DLD1 (cell line): ENCODE results near the gene OR6C70.
"Not testable (repeated sequence)": the region's sequence is repeated elsewhere in the genome, so short reads cannot be mapped to it uniquely, and the experiment has no call there.

Source experiments
- in situ Hi-C: cut with HindIII; loops from 2 replicates; pipeline ENCODE4 v1.10.0; 2017; ENCODE audit warnings: low sequenced_read_pairs

The OR6C70 gene

GRCh38 chr12:55470088-55470829, at the start of gene OR6C70:
OR6C70 (minus strand) TSS chr12:55470138; CDS start chr12:55470138, 0 bp downstream.
- in situ Hi-C loops: no loop called here

- in situ Hi-C loops: no loop called here
Observed at GRCh38 chr12:55516391-55516790, 46.5 kb upstream of the OR6C70 start.

GRCh38 chr12:55515696-55516095, 45.8 kb upstream of the OR6C70 start:
- in situ Hi-C loops: no loop called here

- in situ Hi-C loops: no loop called here
Observed at GRCh38 chr12:55501601-55502000, 31.7 kb upstream of the OR6C70 start.

GRCh38 chr12:55499810-55500252, 29.9 kb upstream of the OR6C70 start:
- in situ Hi-C loops: no loop called here

GRCh38 chr12:55499231-55499630, 29.3 kb upstream of the OR6C70 start:
- in situ Hi-C loops: no loop called here

GRCh38 chr12:55495490-55495889, 25.6 kb upstream of the OR6C70 start:
- in situ Hi-C loops: no loop called here

- in situ Hi-C loops: no loop called here
Observed at GRCh38 chr12:55492078-55492477, 22.1 kb upstream of the OR6C70 start, which contains the start of gene OR6C68. OR6C68 (plus strand) TSS chr12:55492378; CDS start chr12:55492378, 0 bp downstream.

- in situ Hi-C loops: not testable (repeated sequence)
Observed at GRCh38 chr12:55484284-55484683, 14.3 kb upstream of the OR6C70 start.

- in situ Hi-C loops: not testable (repeated sequence)
Observed at GRCh38 chr12:55479136-55479535, 9.2 kb upstream of the OR6C70 start.

- in situ Hi-C loops: no loop called here
Observed at GRCh38 chr12:55472264-55472663, 2.3 kb upstream of the OR6C70 start.

GRCh38 chr12:55469291-55469690, 647 bp downstream of the OR6C70 start:
- in situ Hi-C loops: no loop called here

GRCh38 chr12:55467836-55468235, 2.1 kb downstream of the OR6C70 start:
- in situ Hi-C loops: no loop called here

- in situ Hi-C loops: not testable (repeated sequence)
Observed at GRCh38 chr12:55464926-55465325, 5.0 kb downstream of the OR6C70 start.

GRCh38 chr12:55448825-55449224, 21.1 kb downstream of the OR6C70 start:
- in situ Hi-C loops: no loop called here

- in situ Hi-C loops: no loop called here
Observed at GRCh38 chr12:55446326-55446725, 23.6 kb downstream of the OR6C70 start.

- in situ Hi-C loops: no loop called here
Observed at GRCh38 chr12:55445357-55445756, 24.6 kb downstream of the OR6C70 start.

- in situ Hi-C loops: no loop called here
Observed at GRCh38 chr12:55443776-55444175, 26.2 kb downstream of the OR6C70 start, which contains the start of gene OR6C2. OR6C2 (plus strand) TSS chr12:55444076; CDS start chr12:55452214, 8,138 bp downstream.

- in situ Hi-C loops: not testable (repeated sequence)
Observed at GRCh38 chr12:55441233-55441632, 28.7 kb downstream of the OR6C70 start.

- in situ Hi-C loops: no loop called here
Observed at GRCh38 chr12:55428331-55429243, 41.4 kb downstream of the OR6C70 start.

GRCh38 chr12:55425954-55426353, 44.0 kb downstream of the OR6C70 start, which contains the start of gene OR6C76:
OR6C76 (plus strand) TSS chr12:55426254; CDS start chr12:55426254, 0 bp downstream.
- in situ Hi-C loops: no loop called here
